Activated T-cell treated with anti-CD3 and anti-CD28 coated beads, Interleukin-2, amount 50 U/mL, for 72 hours (primary cell): ENCODE data around the gene PPP1R27. TPM values are rescaled to one million over a fixed set of nuclear protein-coding genes. Genes with fewer than 3 reads are reported as not detected.
A peak's percentile ranks its signal among the peaks of the same experiment; 100 is the strongest.

Source experiments
- ATAC-seq, 2 donors: fragments of 150-1000 bp; cut with Tn5 transposase; replicated peaks in 1 of 2; 2 replicates each; pipeline ENCODE4 v1.10.0; 2021; ENCODE audit warnings: moderate library complexity in 2 of 2, mild to moderate bottlenecking in 1 of 2
- DNase-seq, 2 donors: peaks; one replicate each; pipeline ENCODE4 v3.0.0; 2021 to 2022; ENCODE audit warnings: mixed read lengths in 1 of 2
- H3K27ac Mint-ChIP-seq: one replicate; pipeline ENCODE4 v1.8.0; 2022; ENCODE audit warnings: mild to moderate bottlenecking, moderate library complexity, mixed read lengths
- H3K27me3 Mint-ChIP-seq: one replicate; pipeline ENCODE4 v1.8.0; 2022; ENCODE audit warnings: low read depth, mixed read lengths
- H3K36me3 Mint-ChIP-seq, 2 donors: one replicate each; pipeline ENCODE4 v1.8.0; 2022; ENCODE audit warnings: mixed read lengths in 2 of 2, mild to moderate bottlenecking in 1 of 2; ENCODE audit not compliant: insufficient read depth in 2 of 2
- H3K4me1 Mint-ChIP-seq: one replicate; pipeline ENCODE4 v1.8.0; 2022; ENCODE audit warnings: low read depth, mixed read lengths
- H3K4me3 Mint-ChIP-seq, 2 donors: one replicate each; pipeline ENCODE4 v1.8.0; 2022; ENCODE audit warnings: mild to moderate bottlenecking in 2 of 2, mixed read lengths in 2 of 2, moderate library complexity in 2 of 2
- H3K9me3 Mint-ChIP-seq, 2 donors: one replicate each; pipeline ENCODE4 v1.8.0; 2022; ENCODE audit warnings: mixed read lengths in 2 of 2
- total RNA-seq, 2 donors: library from RNA; stranded (reverse); gene quantifications; one replicate each; pipeline ENCODE4 v1.2.3, GENCODE V29; 2022

Gene PPP1R27
- total RNA-seq, 2 donors from 2014 or later, result not detected

GRCh38 chr17:81831957-81832607, 2.8 kb downstream of the PPP1R27 start:
- DNase-seq, result peak; percentile 54 to 62
- Mint-ChIP-seq H3K4me3 (peak overlapping the region; percentile 97 to 98), H3K27me3 (no peaks in the 10 kb centered on the region), H3K9me3 (no peaks in the 10 kb centered on the region), H3K27ac (peak overlapping the region; percentile 96), H3K4me1 (peaks cover 37% of the 10 kb centered on the region), H3K36me3 (peaks cover 0 to 6% of the 10 kb centered on the region in 2 donors)
- peak; percentile 31 to 44 for ATAC-seq

GRCh38 chr17:81831563-81831956, 3.3 kb downstream of the PPP1R27 start:
- DNase-seq, result peak in 1 of 2 donors; percentile 15
- Mint-ChIP-seq H3K4me3 (peak overlapping the region; percentile 97 to 98), H3K27ac (peak overlapping the region; percentile 96), H3K9me3 (no peaks in the 10 kb centered on the region), H3K36me3 (peaks cover 0 to 6% of the 10 kb centered on the region in 2 donors), H3K27me3 (no peaks in the 10 kb centered on the region), H3K4me1 (peaks cover 37% of the 10 kb centered on the region)
- no peak for ATAC-seq

- peak overlapping the region in 1 of 2 donors; percentile 51 for H3K4me3 Mint-ChIP-seq
- no peaks in the 10 kb centered on the region for H3K9me3 Mint-ChIP-seq
- H3K27ac Mint-ChIP-seq, result no peak overlapping the region
- H3K27me3 Mint-ChIP-seq, result no peaks in the 10 kb centered on the region
- no peak for DNase-seq
- H3K4me1 Mint-ChIP-seq, result peaks cover 30% of the 10 kb centered on the region
- no peak for ATAC-seq
- peaks cover 0 to 6% of the 10 kb centered on the region in 2 donors for H3K36me3 Mint-ChIP-seq
Measured at GRCh38 chr17:81829858-81830257, 5.0 kb downstream of the PPP1R27 start.

GRCh38 chr17:81828656-81829055, 6.2 kb downstream of the PPP1R27 start:
- Mint-ChIP-seq H3K27ac (no peak overlapping the region), H3K27me3 (no peaks in the 10 kb centered on the region)

GRCh38 chr17:81825841-81826466, 8.9 kb downstream of the PPP1R27 start:
- H3K4me3 Mint-ChIP-seq, result no peak overlapping the region
- ATAC-seq (no peak), DNase-seq (no peak)
- H3K27me3 Mint-ChIP-seq, result no peaks in the 10 kb centered on the region
- H3K27ac Mint-ChIP-seq, result no peak overlapping the region
- no peaks in the 10 kb centered on the region for H3K36me3 Mint-ChIP-seq
- H3K4me1 Mint-ChIP-seq, result peaks cover 12% of the 10 kb centered on the region
- H3K9me3 Mint-ChIP-seq, result no peaks in the 10 kb centered on the region

More at GRCh38 chr17:81828656-81829055, 6.2 kb downstream of the PPP1R27 start:
- DNase-seq (no peak), ATAC-seq (no peak)
- Mint-ChIP-seq H3K36me3 (peaks cover 0 to 6% of the 10 kb centered on the region in 2 donors), H3K4me3 (no peak overlapping the region), H3K4me1 (peaks cover 25% of the 10 kb centered on the region), H3K9me3 (no peaks in the 10 kb centered on the region)

GRCh38 chr17:81824595-81824994, 10.3 kb downstream of the PPP1R27 start:
- no peak for DNase-seq
- Mint-ChIP-seq H3K36me3 (no peaks in the 10 kb centered on the region), H3K4me3 (no peak overlapping the region), H3K9me3 (no peaks in the 10 kb centered on the region), H3K27ac (no peak overlapping the region), H3K4me1 (peaks cover 4% of the 10 kb centered on the region), H3K27me3 (no peaks in the 10 kb centered on the region)
- ATAC-seq, result no peak

GRCh38 chr17:81823820-81824550, 10.9 kb downstream of the PPP1R27 start:
- Mint-ChIP-seq H3K27ac (no peak overlapping the region), H3K4me1 (peaks cover 4% of the 10 kb centered on the region), H3K4me3 (no peak overlapping the region), H3K27me3 (no peaks in the 10 kb centered on the region), H3K36me3 (no peaks in the 10 kb centered on the region), H3K9me3 (no peaks in the 10 kb centered on the region)
- DNase-seq (no peak), ATAC-seq (no peak)

GRCh38 chr17:81822996-81823819, 11.6 kb downstream of the PPP1R27 start:
- ATAC-seq (no peak), DNase-seq (no peak)
- no peak overlapping the region for H3K27ac Mint-ChIP-seq
- H3K9me3 Mint-ChIP-seq, result no peaks in the 10 kb centered on the region
- peaks cover 4% of the 10 kb centered on the region for H3K4me1 Mint-ChIP-seq
- no peaks in the 10 kb centered on the region for H3K27me3 Mint-ChIP-seq
- no peak overlapping the region for H3K4me3 Mint-ChIP-seq
- no peaks in the 10 kb centered on the region for H3K36me3 Mint-ChIP-seq

GRCh38 chr17:81822312-81822637, 12.6 kb downstream of the PPP1R27 start:
- H3K4me1 Mint-ChIP-seq, result peaks cover 4% of the 10 kb centered on the region
- DNase-seq (no peak), ATAC-seq (no peak)
- no peaks in the 10 kb centered on the region for H3K36me3 Mint-ChIP-seq
- peaks cover 7% of the 10 kb centered on the region for H3K27me3 Mint-ChIP-seq
- no peaks in the 10 kb centered on the region for H3K9me3 Mint-ChIP-seq
- H3K27ac Mint-ChIP-seq, result no peak overlapping the region
- no peak overlapping the region for H3K4me3 Mint-ChIP-seq

- DNase-seq (no peak), ATAC-seq (peak; percentile 26 to 34)
- Mint-ChIP-seq H3K4me3 (no peak overlapping the region), H3K9me3 (no peaks in the 10 kb centered on the region), H3K4me1 (peaks cover 4% of the 10 kb centered on the region), H3K27ac (no peak overlapping the region), H3K27me3 (peaks cover 11% of the 10 kb centered on the region), H3K36me3 (no peaks in the 10 kb centered on the region)
Measured at GRCh38 chr17:81821603-81822311, 13.1 kb downstream of the PPP1R27 start.

GRCh38 chr17:81821147-81821546, 13.7 kb downstream of the PPP1R27 start:
- ATAC-seq, result peak; percentile 42 to 45
- H3K9me3 Mint-ChIP-seq, result no peaks in the 10 kb centered on the region
- no peak for DNase-seq
- H3K4me1 Mint-ChIP-seq, result peaks cover 4% of the 10 kb centered on the region
- H3K36me3 Mint-ChIP-seq, result no peaks in the 10 kb centered on the region
- H3K27ac Mint-ChIP-seq, result no peak overlapping the region
- no peak overlapping the region for H3K4me3 Mint-ChIP-seq
- H3K27me3 Mint-ChIP-seq, result peaks cover 17% of the 10 kb centered on the region

- H3K36me3 Mint-ChIP-seq, result no peaks in the 10 kb centered on the region
- no peak overlapping the region for H3K27ac Mint-ChIP-seq
- H3K27me3 Mint-ChIP-seq, result peaks cover 20% of the 10 kb centered on the region
- ATAC-seq (no peak), DNase-seq (no peak)
- H3K4me3 Mint-ChIP-seq, result no peak overlapping the region
- H3K9me3 Mint-ChIP-seq, result no peaks in the 10 kb centered on the region
- H3K4me1 Mint-ChIP-seq, result peaks cover 4% of the 10 kb centered on the region
Measured at GRCh38 chr17:81819708-81820107, 15.1 kb downstream of the PPP1R27 start.
